ENCODE data around the gene PCDHA11.
A peak's percentile ranks its signal among the peaks of the same experiment; 100 is the strongest.
"Not testable (repeated sequence)": the region's sequence is repeated elsewhere in the genome, so short reads cannot be mapped to it uniquely, and the experiment has no call there.

PCDHA11 gene

GRCh38 chr5:140868721-140869554 lies at the start of gene PCDHA11:
Gene PCDHA11 (plus strand): TSS chr5:140868957. CDS start chr5:140869104, 147 bp downstream.
- no peak for DNase-seq (ENCODE audit: low read depth)
- no peak within 1 kb of the TSS for H3K4me3 ChIP-seq (ENCODE audit: low read depth, low read length)
- TF ChIP-seq CTCF (IDR thresholded peaks at IDR 0.05; ENCODE audit: control insufficient read depth, extremely low read depth, insufficient read depth), result peak; percentile 52

DNA sequence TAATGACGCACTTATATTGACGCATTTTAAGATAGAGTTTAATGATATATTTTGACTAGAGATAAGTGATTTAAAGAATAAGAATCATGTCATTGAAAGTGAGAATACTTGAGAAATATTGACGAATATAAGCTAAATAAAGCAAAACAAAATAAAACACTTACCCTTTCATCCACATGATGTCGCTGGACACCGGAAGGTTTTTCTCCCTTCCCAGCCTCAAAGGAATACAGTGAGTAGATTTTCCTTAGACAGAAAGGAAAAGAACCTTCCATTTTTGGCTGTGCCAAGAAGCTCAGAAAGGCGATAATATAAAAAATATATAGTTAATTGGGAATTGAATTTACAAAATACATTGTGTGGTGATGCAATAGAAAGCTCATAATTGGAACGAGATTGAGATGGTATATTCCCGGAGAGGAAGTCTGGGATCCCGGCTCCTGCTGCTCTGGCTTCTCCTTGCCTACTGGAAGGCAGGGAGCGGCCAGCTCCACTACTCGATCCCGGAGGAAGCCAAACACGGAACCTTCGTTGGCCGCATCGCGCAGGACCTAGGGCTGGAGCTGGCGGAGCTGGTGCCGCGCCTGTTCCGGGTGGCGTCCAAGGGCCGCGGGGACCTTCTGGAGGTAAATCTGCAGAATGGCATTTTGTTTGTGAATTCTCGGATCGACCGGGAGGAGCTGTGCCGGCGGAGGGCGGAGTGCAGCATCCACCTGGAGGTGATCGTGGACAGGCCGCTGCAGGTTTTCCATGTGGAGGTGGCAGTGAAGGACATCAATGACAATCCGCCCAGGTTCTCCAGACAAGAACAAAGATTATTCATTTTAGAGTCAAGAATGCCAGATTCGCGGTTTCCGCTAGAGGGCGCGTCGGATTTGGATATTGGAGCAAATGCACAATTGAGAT lies 47.1 kb upstream of the PCDHA11 start, which contains the start of gene PCDHA5:
Gene PCDHA5, plus strand, starts transcription at position 239 of the 906 bp plus-strand sequence.
- DNase-seq (ENCODE audit: low read depth), result no peak
- TF ChIP-seq CTCF (IDR thresholded peaks at IDR 0.05; ENCODE audit: control insufficient read depth, extremely low read depth, insufficient read depth), result peak; percentile 69
- no peak within 1 kb of the TSS for H3K4me3 ChIP-seq (ENCODE audit: low read depth, low read length)

- H3K4me3 ChIP-seq (ENCODE audit: low read depth, low read length), result no peak overlapping the region
- TF ChIP-seq CTCF (IDR thresholded peaks at IDR 0.05; ENCODE audit: control insufficient read depth, extremely low read depth, insufficient read depth), result no peak
- DNase-seq (ENCODE audit: low read depth), result no peak
Observed at GRCh38 chr5:140822281-140822629, 46.5 kb upstream of the PCDHA11 start.

DNA sequence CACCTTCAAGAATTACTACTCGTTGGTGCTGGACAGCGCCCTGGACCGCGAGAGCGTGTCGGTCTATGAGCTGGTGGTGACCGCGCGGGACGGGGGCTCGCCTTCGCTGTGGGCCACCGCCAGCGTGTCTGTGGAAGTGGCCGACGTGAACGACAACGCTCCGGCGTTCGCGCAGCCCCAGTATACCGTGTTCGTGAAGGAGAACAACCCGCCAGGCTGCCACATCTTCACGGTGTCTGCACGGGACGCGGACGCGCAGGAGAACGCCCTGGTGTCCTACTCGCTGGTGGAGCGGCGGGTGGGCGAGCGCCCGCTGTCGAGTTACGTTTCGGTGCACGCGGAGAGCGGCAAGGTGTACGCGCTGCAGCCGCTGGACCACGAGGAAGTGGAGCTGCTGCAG lies 45.8 kb upstream of the PCDHA11 start:
- not testable (repeated sequence) for DNase-seq (ENCODE audit: low read depth)

DNA sequence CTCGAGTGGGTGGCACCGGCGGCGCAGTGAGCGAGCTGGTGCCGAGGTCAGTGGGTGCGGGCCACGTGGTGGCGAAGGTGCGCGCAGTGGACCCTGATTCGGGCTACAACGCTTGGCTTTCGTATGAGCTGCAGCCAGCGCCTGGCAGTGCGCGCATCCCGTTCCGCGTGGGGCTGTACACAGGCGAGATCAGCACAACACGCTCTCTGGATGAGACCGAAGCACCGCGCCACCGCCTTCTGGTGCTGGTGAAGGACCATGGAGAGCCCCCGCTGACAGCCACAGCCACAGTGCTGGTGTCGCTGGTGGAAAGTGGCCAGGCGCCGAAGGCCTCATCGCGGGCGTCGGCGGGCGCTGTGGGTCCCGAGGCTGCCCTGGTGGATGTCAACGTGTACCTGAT lies 45.3 kb upstream of the PCDHA11 start:
- TF ChIP-seq CTCF (IDR thresholded peaks at IDR 0.05; ENCODE audit: control insufficient read depth, extremely low read depth, insufficient read depth), result no peak
- DNase-seq (ENCODE audit: low read depth), result no peak

More for the DNA sequence above, 45.8 kb upstream of the PCDHA11 start:
- not testable (repeated sequence) for H3K4me3 ChIP-seq (ENCODE audit: low read depth, low read length)

DNA sequence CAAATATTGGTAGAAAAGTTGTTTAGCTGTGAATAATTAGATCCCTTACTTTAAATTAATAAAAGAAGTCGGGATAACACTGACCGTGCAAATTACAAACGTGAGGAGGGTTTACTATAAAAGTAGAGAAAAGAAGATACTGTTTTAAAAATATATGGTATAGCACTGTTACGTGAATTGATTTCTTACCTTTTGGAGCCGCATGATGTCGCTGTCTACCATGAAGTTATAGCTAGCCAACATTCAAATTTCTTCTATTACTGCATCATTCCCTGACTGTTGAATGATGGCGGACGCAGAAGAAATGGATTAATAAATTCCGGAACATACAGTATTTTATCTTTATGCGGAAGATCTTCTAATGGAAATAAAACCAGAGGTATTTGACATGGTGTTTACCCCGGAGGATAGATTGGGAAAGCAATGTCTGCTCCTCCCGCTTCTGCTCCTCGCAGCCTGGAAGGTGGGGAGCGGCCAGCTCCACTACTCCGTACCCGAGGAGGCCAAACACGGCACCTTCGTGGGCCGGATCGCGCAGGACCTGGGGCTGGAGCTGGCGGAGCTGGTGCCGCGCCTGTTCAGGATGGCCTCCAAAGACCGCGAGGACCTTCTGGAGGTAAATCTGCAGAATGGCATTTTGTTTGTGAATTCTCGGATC lies 40.9 kb upstream of the PCDHA11 start, which contains the start of gene PCDHA6:
Gene PCDHA6, plus strand, starts transcription at position 257 of the 658 bp plus-strand sequence. Its CDS starts 132 bp downstream, at position 389.
- TF ChIP-seq CTCF (IDR thresholded peaks at IDR 0.05; ENCODE audit: control insufficient read depth, extremely low read depth, insufficient read depth), result peak; percentile 25; the same call in 1 of the 2 replicates
- no peak for DNase-seq (ENCODE audit: low read depth)
- H3K4me3 ChIP-seq (ENCODE audit: low read depth, low read length), result no peak within 1 kb of the TSS

More for the DNA sequence above, 45.3 kb upstream of the PCDHA11 start:
- H3K4me3 ChIP-seq (ENCODE audit: low read depth, low read length), result no peak overlapping the region

All from LNCaP clone FGC (cell line).